GM19468 (cell line): ENCODE results near the gene GJB2.
A peak's percentile ranks its signal among the peaks of the same experiment; 100 is the strongest.

Experiments used
- ATAC-seq: cut with Tn5 transposase; IDR thresholded peaks from one replicate; pipeline ENCODE4 v1.9.1; 2021; ENCODE audit warnings: mild to moderate bottlenecking, moderate library complexity, moderate number of reproducible peaks; ENCODE audit not compliant: unreplicated experiment; ENCODE audit errors: extremely low read depth

The GJB2 gene

GRCh38 chr13:20192836-20193161 lies at the start of gene GJB2:
Gene GJB2 (minus strand): TSS chr13:20192938. CDS start chr13:20189581, 3,357 bp downstream.
- ATAC-seq = no peak

- no peak for ATAC-seq
Measured at GRCh38 chr13:20241593-20241992, 48.9 kb upstream of the GJB2 start.

- ATAC-seq = no peak
Measured at GRCh38 chr13:20239748-20240147, 47.0 kb upstream of the GJB2 start.

- ATAC-seq = no peak
Measured at GRCh38 chr13:20232556-20233277, 40.0 kb upstream of the GJB2 start.

- ATAC-seq = no peak
Measured at GRCh38 chr13:20231839-20232555, 39.3 kb upstream of the GJB2 start, which contains the start of gene GJB6. Gene GJB6 (minus strand): TSS chr13:20232319. CDS start chr13:20223480, 8,839 bp downstream.

- no peak for ATAC-seq
Measured at GRCh38 chr13:20230913-20231838, 38.4 kb upstream of the GJB2 start.

- no peak for ATAC-seq
Measured at GRCh38 chr13:20227730-20228129, 35.0 kb upstream of the GJB2 start.

- ATAC-seq = no peak
Measured at GRCh38 chr13:20227288-20227687, 34.5 kb upstream of the GJB2 start.

- no peak for ATAC-seq
Measured at GRCh38 chr13:20222553-20222952, 29.8 kb upstream of the GJB2 start.

GRCh38 chr13:20221772-20222171 lies 29.0 kb upstream of the GJB2 start:
- ATAC-seq = no peak

- peak; percentile 61 for ATAC-seq
Measured at GRCh38 chr13:20219577-20219976, 26.8 kb upstream of the GJB2 start.

- no peak for ATAC-seq
Measured at GRCh38 chr13:20217168-20217567, 24.4 kb upstream of the GJB2 start.

- no peak for ATAC-seq
Measured at GRCh38 chr13:20209948-20210347, 17.2 kb upstream of the GJB2 start.

GRCh38 chr13:20206698-20207235 lies 14.0 kb upstream of the GJB2 start:
- no peak for ATAC-seq

GRCh38 chr13:20206065-20206697 lies 13.4 kb upstream of the GJB2 start:
- no peak for ATAC-seq

GRCh38 chr13:20198781-20199180 lies 6.0 kb upstream of the GJB2 start:
- no peak for ATAC-seq

- no peak for ATAC-seq
Measured at GRCh38 chr13:20197361-20197834, 4.7 kb upstream of the GJB2 start.

- no peak for ATAC-seq
Measured at GRCh38 chr13:20195801-20196200, 3.1 kb upstream of the GJB2 start.

- no peak for ATAC-seq
Measured at GRCh38 chr13:20193907-20194631, 1.3 kb upstream of the GJB2 start.
